GM12875 (cell line): ENCODE results near the gene CRHBP.

Experiments used
- H3K4me3 ChIP-seq: one replicate; pipeline ENCODE4 v1.5.1; 2011; ENCODE audit warnings: low read depth, low read length, control low read depth
- CTCF ChIP-seq: IDR thresholded peaks from 2 replicates; pipeline ENCODE4 v1.5.1; 2011; ENCODE audit warnings: low read depth, mild to moderate bottlenecking, control low read depth, inconsistent platforms, low read length, moderate library complexity, borderline replicate concordance; ENCODE audit not compliant: insufficient read depth

Gene CRHBP

GRCh38 chr5:77003246-77003645, 50.4 kb downstream of the CRHBP start:
- TF ChIP-seq CTCF = no peak
- H3K4me3 ChIP-seq = no peak overlapping the region

- H3K4me3 ChIP-seq = no peak overlapping the region
- TF ChIP-seq CTCF = no peak
Observed at GRCh38 chr5:77006124-77006523, 53.3 kb downstream of the CRHBP start.

- TF ChIP-seq CTCF = no peak
- H3K4me3 ChIP-seq = no peak overlapping the region
Observed at GRCh38 chr5:77008413-77008812, 55.6 kb downstream of the CRHBP start.

- no peak for TF ChIP-seq CTCF
- H3K4me3 ChIP-seq = no peak overlapping the region
Observed at GRCh38 chr5:77010243-77010642, 57.4 kb downstream of the CRHBP start.

GRCh38 chr5:77011498-77011897, 58.7 kb downstream of the CRHBP start:
- no peak for TF ChIP-seq CTCF
- H3K4me3 ChIP-seq = no peak overlapping the region

- H3K4me3 ChIP-seq = no peak overlapping the region
Observed at GRCh38 chr5:77012601-77013000, 59.8 kb downstream of the CRHBP start.

More at GRCh38 chr5:77012601-77013000, 59.8 kb downstream of the CRHBP start:
- no peak for TF ChIP-seq CTCF
